Measurements from ENCODE around the gene AUTS2. TPM values are rescaled to one million over a fixed set of nuclear protein-coding genes. Genes with fewer than 3 reads are reported as not detected.

AUTS2 gene
- total RNA-seq, 1 experiment from 2014 or later: 42.1 TPM

DNA sequence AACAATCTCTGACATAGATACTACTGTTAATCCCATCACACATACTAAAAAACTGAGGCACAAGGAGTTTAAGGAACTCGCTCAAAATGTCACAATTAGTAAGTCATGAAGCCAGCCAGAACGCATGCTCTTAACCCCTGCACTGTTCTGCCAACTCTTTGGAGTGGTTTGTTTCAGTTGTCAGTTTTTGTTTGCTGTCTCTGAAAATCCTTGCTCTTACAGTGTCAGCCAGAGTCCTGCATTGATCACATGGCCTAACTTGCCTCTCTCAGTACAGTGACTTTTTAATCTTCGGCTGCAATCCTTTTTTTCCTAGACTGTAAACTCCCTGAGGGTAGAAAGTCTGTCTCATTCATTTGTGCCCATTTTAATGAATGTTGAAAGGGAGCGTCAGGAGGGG is 753.8 kb downstream of the AUTS2 start:
- Histone ChIP-seq H3K4me1 (ENCODE audit: insufficient read depth, low read length, poor library complexity, severe bottlenecking) (peaks cover 19% of the 10 kb centered on the region), H3K27ac (ENCODE audit: low read depth, low read length, poor library complexity, severe bottlenecking) (no peak overlapping the region), H3K9me3 (ENCODE audit: low read depth, low read length, poor library complexity, severe bottlenecking) (no peaks in the 10 kb centered on the region), H3K36me3 (ENCODE audit: insufficient read depth, low read length, poor library complexity, severe bottlenecking) (no peaks in the 10 kb centered on the region), H3K4me3 (ENCODE audit: low read depth, low read length, poor library complexity, severe bottlenecking) (no peak overlapping the region), H3K27me3 (replicated peaks; ENCODE audit: insufficient read depth, low read depth, low read length, poor library complexity) (no peaks in the 10 kb centered on the region)
- BruUV-seq (replicated peaks): no TSS peak
- no peak for DNase-seq (ENCODE audit: low spot score)
- POLR2A ChIA-PET (ENCODE audit: low non-redundant PET): no interaction called here
- no peak for TF ChIP-seq CTCF (conservative IDR thresholded peaks at IDR 0.05; ENCODE audit: low read depth, low read length)
- TF ChIP-seq EZH2 (IDR thresholded peaks at IDR 0.05; ENCODE audit: borderline replicate concordance, low read depth, low read length, poor library complexity, severe bottlenecking): no peak
- CTCF ChIA-PET: no interaction called here
- intact Hi-C loops (cut with micrococcal nuclease; ENCODE audit: unreplicated experiment): no loop called here

- BruUV-seq (replicated peaks): no TSS peak
- no peak for DNase-seq (ENCODE audit: low spot score)
- H3K27ac ChIP-seq (ENCODE audit: low read depth, low read length, poor library complexity, severe bottlenecking): no peak overlapping the region
- no peaks in the 10 kb centered on the region for H3K27me3 ChIP-seq (replicated peaks; ENCODE audit: insufficient read depth, low read depth, low read length, poor library complexity)
- ChIA-PET POLR2A (ENCODE audit: low non-redundant PET) (no interaction called here), CTCF (no interaction called here)
- H3K9me3 ChIP-seq (ENCODE audit: low read depth, low read length, poor library complexity, severe bottlenecking): no peaks in the 10 kb centered on the region
- peaks cover 19% of the 10 kb centered on the region for H3K4me1 ChIP-seq (ENCODE audit: insufficient read depth, low read length, poor library complexity, severe bottlenecking)
- H3K4me3 ChIP-seq (ENCODE audit: low read depth, low read length, poor library complexity, severe bottlenecking): no peak overlapping the region
- TF ChIP-seq CTCF (conservative IDR thresholded peaks at IDR 0.05; ENCODE audit: low read depth, low read length): no peak
- no peak for TF ChIP-seq EZH2 (IDR thresholded peaks at IDR 0.05; ENCODE audit: borderline replicate concordance, low read depth, low read length, poor library complexity, severe bottlenecking)
- H3K36me3 ChIP-seq (ENCODE audit: insufficient read depth, low read length, poor library complexity, severe bottlenecking): no peaks in the 10 kb centered on the region
- intact Hi-C loops (cut with micrococcal nuclease; ENCODE audit: unreplicated experiment): no loop called here
These were observed 754.6 kb downstream of the AUTS2 start for GRCh38 chr7:70352906-70353305.

GRCh38 chr7:70353330-70353945 is 755.2 kb downstream of the AUTS2 start:
- TF ChIP-seq CTCF (conservative IDR thresholded peaks at IDR 0.05; ENCODE audit: low read depth, low read length): no peak
- intact Hi-C loops (cut with micrococcal nuclease; ENCODE audit: unreplicated experiment): no loop called here
- no peak for DNase-seq (ENCODE audit: low spot score)
- no peaks in the 10 kb centered on the region for H3K9me3 ChIP-seq (ENCODE audit: low read depth, low read length, poor library complexity, severe bottlenecking)
- CTCF ChIA-PET: no interaction called here
- H3K27me3 ChIP-seq (replicated peaks; ENCODE audit: insufficient read depth, low read depth, low read length, poor library complexity): no peaks in the 10 kb centered on the region
- BruUV-seq (replicated peaks): no TSS peak
- no peaks in the 10 kb centered on the region for H3K36me3 ChIP-seq (ENCODE audit: insufficient read depth, low read length, poor library complexity, severe bottlenecking)
- H3K4me3 ChIP-seq (ENCODE audit: low read depth, low read length, poor library complexity, severe bottlenecking): no peak overlapping the region
- no peak overlapping the region for H3K27ac ChIP-seq (ENCODE audit: low read depth, low read length, poor library complexity, severe bottlenecking)
- POLR2A ChIA-PET (ENCODE audit: low non-redundant PET): no interaction called here
- peaks cover 19% of the 10 kb centered on the region for H3K4me1 ChIP-seq (ENCODE audit: insufficient read depth, low read length, poor library complexity, severe bottlenecking)

All from A673 (cell line).